Stomach (tissue), 4 donors: ENCODE data around the gene MPP1.

Experiments used
- EP300 ChIP-seq: sonication (generic); formaldehyde crosslinking; IDR thresholded peaks from one replicate; pipeline ENCODE4 v1.6.1; 2017; ENCODE audit warnings: antibody characterized with exemption
- POLR2A ChIP-seq, 4 donors: fragments of 450-650 bp; IDR thresholded peaks; one replicate each; pipeline ENCODE4 v1.6.1; 2016; ENCODE audit warnings: antibody characterized with exemption in 4 of 4, control low read depth in 2 of 4, mild to moderate bottlenecking in 1 of 4, moderate library complexity in 1 of 4
- POLR2AphosphoS5 ChIP-seq, 3 donors: sonication (generic); formaldehyde crosslinking; IDR thresholded peaks; one replicate each; pipeline ENCODE4 v1.6.1; 2016; ENCODE audit warnings: antibody characterized with exemption in 3 of 3
- TF ChIP-seq, protein P1 (sequence below), 7 experiments: fragments of 450-650 bp in 4 of 7; fragments of 200-600 bp in 3 of 7; sonication (generic) in 3 of 7; IDR thresholded peaks; one replicate each; pipeline ENCODE4 v1.5.1; 2016 to 2019; ENCODE audit warnings: antibody characterized with exemption in 7 of 7, control low read depth in 2 of 7, mild to moderate bottlenecking in 1 of 7

DNA sequence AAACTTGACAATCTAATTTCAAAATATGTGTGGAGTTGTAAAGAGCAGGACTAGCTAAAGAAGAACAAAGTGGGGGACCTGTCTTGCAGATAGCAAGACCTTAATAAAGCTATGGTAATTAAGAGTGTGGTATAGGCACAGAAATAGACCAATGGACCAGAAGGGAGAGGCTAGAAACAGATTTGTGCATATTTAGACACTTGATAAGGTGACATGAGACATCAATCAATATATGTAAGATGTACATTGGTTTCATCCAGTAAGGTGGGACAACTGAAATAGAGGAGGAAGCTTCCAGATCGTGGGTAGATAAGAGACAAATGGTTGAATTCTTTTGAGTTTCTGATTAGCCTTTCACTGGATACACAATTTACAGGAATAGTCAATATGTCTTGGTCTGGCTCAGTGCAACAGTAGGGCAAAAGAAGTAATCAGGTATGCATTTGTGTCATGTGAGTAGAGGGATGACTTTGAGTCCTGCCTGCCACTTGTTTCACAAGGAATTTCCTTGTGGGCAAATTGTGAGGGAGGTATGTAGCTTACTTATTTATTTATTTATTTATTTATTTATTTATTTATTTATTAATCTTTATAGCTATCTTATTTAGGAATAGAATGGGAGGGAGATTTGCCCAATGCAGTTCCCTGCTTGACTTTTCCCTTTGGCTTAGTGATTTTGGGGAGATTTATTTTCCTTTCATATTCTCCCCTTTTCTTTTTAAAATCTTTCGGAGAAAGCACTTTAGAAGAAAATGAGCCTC is 7.2 kb upstream of the MPP1 start:
- TF ChIP-seq, protein P1, sequence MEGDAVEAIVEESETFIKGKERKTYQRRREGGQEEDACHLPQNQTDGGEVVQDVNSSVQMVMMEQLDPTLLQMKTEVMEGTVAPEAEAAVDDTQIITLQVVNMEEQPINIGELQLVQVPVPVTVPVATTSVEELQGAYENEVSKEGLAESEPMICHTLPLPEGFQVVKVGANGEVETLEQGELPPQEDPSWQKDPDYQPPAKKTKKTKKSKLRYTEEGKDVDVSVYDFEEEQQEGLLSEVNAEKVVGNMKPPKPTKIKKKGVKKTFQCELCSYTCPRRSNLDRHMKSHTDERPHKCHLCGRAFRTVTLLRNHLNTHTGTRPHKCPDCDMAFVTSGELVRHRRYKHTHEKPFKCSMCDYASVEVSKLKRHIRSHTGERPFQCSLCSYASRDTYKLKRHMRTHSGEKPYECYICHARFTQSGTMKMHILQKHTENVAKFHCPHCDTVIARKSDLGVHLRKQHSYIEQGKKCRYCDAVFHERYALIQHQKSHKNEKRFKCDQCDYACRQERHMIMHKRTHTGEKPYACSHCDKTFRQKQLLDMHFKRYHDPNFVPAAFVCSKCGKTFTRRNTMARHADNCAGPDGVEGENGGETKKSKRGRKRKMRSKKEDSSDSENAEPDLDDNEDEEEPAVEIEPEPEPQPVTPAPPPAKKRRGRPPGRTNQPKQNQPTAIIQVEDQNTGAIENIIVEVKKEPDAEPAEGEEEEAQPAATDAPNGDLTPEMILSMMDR (IDR thresholded peaks at IDR 0.05), result no peak
- TF ChIP-seq POLR2A (IDR thresholded peaks at IDR 0.05) (no peak), EP300 (no peak), POLR2AphosphoS5 (IDR thresholded peaks at IDR 0.05) (no peak)
